C4-2B (cell line): Measurements from ENCODE around the gene LIX1L.

Experiments
- ZFX ChIP-seq: fragments of 450-650 bp; IDR thresholded peaks from 2 replicates; pipeline ENCODE4 v1.6.1; 2017
- TF ChIP-seq, protein P1 (sequence below): fragments of 450-650 bp; conservative IDR thresholded peaks from 2 replicates; pipeline ENCODE4 v1.5.1; 2017; ENCODE audit warnings: mild to moderate bottlenecking

DNA sequence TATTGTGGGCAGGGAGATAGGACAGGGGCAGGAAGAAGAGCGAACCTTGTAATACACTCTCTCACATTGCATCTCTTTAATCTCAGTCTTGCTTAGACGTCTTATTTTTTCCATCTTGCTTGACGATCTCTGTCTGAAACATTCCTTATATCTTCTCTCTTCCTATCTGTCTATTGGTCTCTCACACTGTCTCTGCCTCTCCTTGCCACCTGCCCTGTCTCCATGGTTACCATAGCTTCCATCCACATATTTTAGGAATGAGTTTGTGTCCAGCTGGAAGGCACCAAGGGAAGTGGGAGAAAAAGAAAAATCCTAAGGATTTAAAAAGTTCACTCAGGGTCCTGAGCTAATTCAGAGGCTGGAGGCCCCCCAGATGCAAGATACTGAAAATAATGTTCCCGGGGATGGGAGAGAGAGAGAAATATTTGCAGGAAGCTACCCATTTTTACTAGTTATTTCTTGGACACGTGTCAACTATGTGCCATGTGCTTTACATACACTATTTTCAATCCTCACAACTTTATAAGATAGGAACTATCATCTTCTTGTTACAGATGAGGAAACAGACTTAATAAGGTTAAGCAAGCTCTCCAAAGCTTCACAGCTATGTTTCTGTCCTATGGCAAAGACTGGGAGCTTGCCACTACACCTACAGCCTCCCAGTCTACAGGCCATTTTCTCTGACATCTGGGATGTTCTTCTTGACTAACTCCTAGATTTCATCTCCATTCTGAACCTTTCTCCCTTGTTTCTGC lies 5.6 kb upstream of the LIX1L start:
- TF ChIP-seq, protein P1, sequence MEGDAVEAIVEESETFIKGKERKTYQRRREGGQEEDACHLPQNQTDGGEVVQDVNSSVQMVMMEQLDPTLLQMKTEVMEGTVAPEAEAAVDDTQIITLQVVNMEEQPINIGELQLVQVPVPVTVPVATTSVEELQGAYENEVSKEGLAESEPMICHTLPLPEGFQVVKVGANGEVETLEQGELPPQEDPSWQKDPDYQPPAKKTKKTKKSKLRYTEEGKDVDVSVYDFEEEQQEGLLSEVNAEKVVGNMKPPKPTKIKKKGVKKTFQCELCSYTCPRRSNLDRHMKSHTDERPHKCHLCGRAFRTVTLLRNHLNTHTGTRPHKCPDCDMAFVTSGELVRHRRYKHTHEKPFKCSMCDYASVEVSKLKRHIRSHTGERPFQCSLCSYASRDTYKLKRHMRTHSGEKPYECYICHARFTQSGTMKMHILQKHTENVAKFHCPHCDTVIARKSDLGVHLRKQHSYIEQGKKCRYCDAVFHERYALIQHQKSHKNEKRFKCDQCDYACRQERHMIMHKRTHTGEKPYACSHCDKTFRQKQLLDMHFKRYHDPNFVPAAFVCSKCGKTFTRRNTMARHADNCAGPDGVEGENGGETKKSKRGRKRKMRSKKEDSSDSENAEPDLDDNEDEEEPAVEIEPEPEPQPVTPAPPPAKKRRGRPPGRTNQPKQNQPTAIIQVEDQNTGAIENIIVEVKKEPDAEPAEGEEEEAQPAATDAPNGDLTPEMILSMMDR = no peak
- no peak for TF ChIP-seq ZFX
